Endodermal cell (in vitro differentiated cells): Measurements from ENCODE around the gene PTPRM. TPM values are rescaled to one million over a fixed set of nuclear protein-coding genes. Genes with fewer than 3 reads are reported as not detected.

Experiments
- DNase-seq: peaks from one replicate; pipeline ENCODE4 v3.0.0-alpha.2; 2017
- H3K27ac ChIP-seq: 2 replicates; pipeline ENCODE4 v1.5.1; 2013; ENCODE audit warnings: mild to moderate bottlenecking, low read depth, low read length, moderate library complexity
- H3K27me3 ChIP-seq: 2 replicates; pipeline ENCODE4 v1.6.1; 2013; ENCODE audit warnings: mild to moderate bottlenecking, low read length, moderate library complexity; ENCODE audit not compliant: insufficient read depth, control insufficient read depth, poor library complexity, severe bottlenecking
- H3K36me3 ChIP-seq: 2 replicates; pipeline ENCODE4 v1.7.0; 2013; ENCODE audit warnings: mild to moderate bottlenecking, low read length, moderate library complexity; ENCODE audit not compliant: control insufficient read depth, insufficient read depth
- H3K4me1 ChIP-seq: one replicate; pipeline ENCODE4 v1.7.0; 2013; ENCODE audit warnings: low read length; ENCODE audit not compliant: control insufficient read depth, insufficient read depth
- H3K4me3 ChIP-seq: 2 replicates; pipeline ENCODE4 v1.5.1; 2013; ENCODE audit warnings: mild to moderate bottlenecking, low read length, moderate library complexity
- H3K9ac ChIP-seq: 2 replicates; pipeline ENCODE4 v1.6.1; 2013; ENCODE audit warnings: mild to moderate bottlenecking, low read length, moderate library complexity; ENCODE audit not compliant: poor library complexity, severe bottlenecking; ENCODE audit errors: extremely low read depth
- H3K9me3 ChIP-seq: 2 replicates; pipeline ENCODE4 v1.6.1; 2013; ENCODE audit warnings: mild to moderate bottlenecking, low read length, moderate library complexity; ENCODE audit not compliant: control insufficient read depth
- H3K27ac Mint-ChIP-seq: 2 replicates; pipeline ENCODE4 v1.8.0; 2020; ENCODE audit warnings: mixed read lengths
- H3K27me3 Mint-ChIP-seq: 2 replicates; pipeline ENCODE4 v1.8.0; 2021; ENCODE audit warnings: mild to moderate bottlenecking, mixed read lengths; ENCODE audit not compliant: insufficient read depth
- H3K36me3 Mint-ChIP-seq: 2 replicates; pipeline ENCODE4 v1.8.0; 2020; ENCODE audit warnings: low read depth, mixed read lengths
- H3K4me1 Mint-ChIP-seq: 2 replicates; pipeline ENCODE4 v1.8.0; 2020; ENCODE audit warnings: mixed read lengths
- H3K4me3 Mint-ChIP-seq: 2 replicates; pipeline ENCODE4 v1.8.0; 2020; ENCODE audit warnings: mild to moderate bottlenecking, moderate library complexity, mixed read lengths
- H3K9me3 Mint-ChIP-seq: 2 replicates; pipeline ENCODE4 v1.8.0; 2020; ENCODE audit warnings: mild to moderate bottlenecking, mixed read lengths
- WGBS, 2 experiments: methylation state at CpG; one replicate each; pipeline versions ENCODE4 v1.1.5 to v1.1.7; 2013; ENCODE audit warnings: missing lambda C conversion rate in 2 of 2, mixed read lengths in 1 of 2; ENCODE audit not compliant: insufficient coverage in 1 of 2, insufficient read length in 1 of 2; 5-methylcytosine and 5-hydroxymethylcytosine counted together
- total RNA-seq, 2 donors: library from RNA; stranded (reverse); fragmentation: NEBNext Ultra II Directional in 1 of 2; extraction: Animal tissue kit (Norgen Biotek cat#: 25700) in 1 of 2; gene quantifications; 2 replicates in 1 of 2; 3 replicates in 1 of 2; pipeline ENCODE4 v1.2.1, GENCODE V29; 2021
- TF ChIP-seq, protein P1 (sequence below): fragments of 200-600 bp; sonication (generic); conservative IDR thresholded peaks from 2 replicates; pipeline ENCODE4 v1.5.0; 2021; ENCODE audit warnings: antibody characterized with exemption, mild to moderate bottlenecking

PTPRM gene
- total RNA-seq, 2 donors from 2014 or later = 47.2 to 57.6 TPM

DNA sequence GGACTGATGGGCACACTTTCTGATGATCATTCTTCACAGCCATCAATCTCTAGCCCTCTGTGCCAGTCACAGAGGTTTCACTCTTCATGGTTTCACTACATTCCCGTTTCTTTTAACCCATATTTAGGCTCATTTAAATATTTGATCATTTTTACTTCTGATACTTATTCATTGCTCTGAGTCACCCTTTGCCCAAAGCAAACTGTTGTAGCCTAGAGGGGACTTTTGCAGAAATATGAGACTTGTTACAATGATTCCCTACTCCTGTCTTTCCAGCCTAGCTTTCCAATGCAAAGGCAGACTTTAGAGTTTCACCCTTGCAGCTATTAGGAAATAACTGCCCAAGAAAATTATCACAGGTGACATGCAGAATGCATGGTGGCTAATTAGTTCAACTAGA lies 444.2 kb downstream of the PTPRM start:
- Histone ChIP-seq H3K9ac (no peak overlapping the region), H3K27me3 (no peaks in the 10 kb centered on the region), H3K27ac (no peak overlapping the region), H3K4me1 (no peaks in the 10 kb centered on the region), H3K36me3 (peaks cover 4% of the 10 kb centered on the region), H3K4me3 (no peak overlapping the region), H3K9me3 (no peaks in the 10 kb centered on the region)
- 75 to 92% methylated on average over 1 of the region's 1 CpG for WGBS, 2 experiments
- peaks cover 10% of the 10 kb centered on the region for H3K4me1 Mint-ChIP-seq
- H3K27ac Mint-ChIP-seq = no peak overlapping the region
- no peak overlapping the region for H3K4me3 Mint-ChIP-seq
- no peaks in the 10 kb centered on the region for H3K9me3 Mint-ChIP-seq
- no peak for DNase-seq
- H3K36me3 Mint-ChIP-seq = no peaks in the 10 kb centered on the region
- no peaks in the 10 kb centered on the region for H3K27me3 Mint-ChIP-seq
- TF ChIP-seq, protein P1, sequence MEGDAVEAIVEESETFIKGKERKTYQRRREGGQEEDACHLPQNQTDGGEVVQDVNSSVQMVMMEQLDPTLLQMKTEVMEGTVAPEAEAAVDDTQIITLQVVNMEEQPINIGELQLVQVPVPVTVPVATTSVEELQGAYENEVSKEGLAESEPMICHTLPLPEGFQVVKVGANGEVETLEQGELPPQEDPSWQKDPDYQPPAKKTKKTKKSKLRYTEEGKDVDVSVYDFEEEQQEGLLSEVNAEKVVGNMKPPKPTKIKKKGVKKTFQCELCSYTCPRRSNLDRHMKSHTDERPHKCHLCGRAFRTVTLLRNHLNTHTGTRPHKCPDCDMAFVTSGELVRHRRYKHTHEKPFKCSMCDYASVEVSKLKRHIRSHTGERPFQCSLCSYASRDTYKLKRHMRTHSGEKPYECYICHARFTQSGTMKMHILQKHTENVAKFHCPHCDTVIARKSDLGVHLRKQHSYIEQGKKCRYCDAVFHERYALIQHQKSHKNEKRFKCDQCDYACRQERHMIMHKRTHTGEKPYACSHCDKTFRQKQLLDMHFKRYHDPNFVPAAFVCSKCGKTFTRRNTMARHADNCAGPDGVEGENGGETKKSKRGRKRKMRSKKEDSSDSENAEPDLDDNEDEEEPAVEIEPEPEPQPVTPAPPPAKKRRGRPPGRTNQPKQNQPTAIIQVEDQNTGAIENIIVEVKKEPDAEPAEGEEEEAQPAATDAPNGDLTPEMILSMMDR = no peak

- H3K4me3 ChIP-seq = no peak overlapping the region
- no peaks in the 10 kb centered on the region for H3K9me3 Mint-ChIP-seq
- no peak overlapping the region for H3K27ac ChIP-seq
- H3K4me3 Mint-ChIP-seq = no peak overlapping the region
- no peaks in the 10 kb centered on the region for H3K27me3 Mint-ChIP-seq
- no peak overlapping the region for H3K9ac ChIP-seq
- no peak overlapping the region for H3K27ac Mint-ChIP-seq
- peaks cover 4% of the 10 kb centered on the region for H3K4me1 Mint-ChIP-seq
- H3K27me3 ChIP-seq = no peaks in the 10 kb centered on the region
- peak; percentile 69 for DNase-seq
- no peaks in the 10 kb centered on the region for H3K9me3 ChIP-seq
- H3K36me3 ChIP-seq = peaks cover 4% of the 10 kb centered on the region
- H3K4me1 ChIP-seq = no peaks in the 10 kb centered on the region
- WGBS, 2 experiments = 58% methylated on average over 3 of the region's 4 CpGs; no CpG with 5 or more reads in 1 of the 2 experiments
- H3K36me3 Mint-ChIP-seq = no peaks in the 10 kb centered on the region
- TF ChIP-seq, protein P1 = peak; percentile 74
Observed at GRCh38 chr18:8011906-8012305, 444.8 kb downstream of the PTPRM start.

GRCh38 chr18:8018701-8019331 lies 451.7 kb downstream of the PTPRM start:
- TF ChIP-seq, protein P1 = no peak
- WGBS, 2 experiments = 94% methylated on average over 4 of the region's 6 CpGs; no CpG with 5 or more reads in 1 of the 2 experiments
- no peak for DNase-seq
- Histone ChIP-seq H3K4me1 (no peaks in the 10 kb centered on the region), H3K9me3 (no peaks in the 10 kb centered on the region), H3K27me3 (no peaks in the 10 kb centered on the region), H3K4me3 (no peak overlapping the region), H3K9ac (no peak overlapping the region), H3K27ac (no peak overlapping the region), H3K36me3 (no peaks in the 10 kb centered on the region)
- Mint-ChIP-seq H3K4me3 (no peak overlapping the region), H3K36me3 (no peaks in the 10 kb centered on the region), H3K27me3 (no peaks in the 10 kb centered on the region), H3K4me1 (no peaks in the 10 kb centered on the region), H3K9me3 (no peaks in the 10 kb centered on the region), H3K27ac (no peak overlapping the region)
